Ascending aorta (tissue), 2 donors: Measurements from ENCODE around the gene TRMT13. TPM values are rescaled to one million over a fixed set of nuclear protein-coding genes. Genes with fewer than 3 reads are reported as not detected.

Experiments used
- DNase-seq, 2 donors: peaks; one replicate each; pipeline ENCODE4 v3.0.0-alpha.2; 2019; ENCODE audit warnings: low spot score in 2 of 2
- H3K27ac ChIP-seq, 2 donors: fragments of 200-600 bp; sonication (generic); one replicate each; pipeline ENCODE4 v1.5.1; 2016 to 2017; ENCODE audit warnings: mild to moderate bottlenecking in 1 of 2
- H3K27me3 ChIP-seq: fragments of 200-600 bp; sonication (generic); one replicate; pipeline ENCODE4 v1.5.1; 2017
- H3K36me3 ChIP-seq, 2 donors: fragments of 200-600 bp; sonication (generic); one replicate each; pipeline ENCODE4 v1.5.1; 2016
- H3K4me1 ChIP-seq, 2 donors: fragments of 200-600 bp; sonication (generic); one replicate each; pipeline ENCODE4 v1.5.1; 2016 to 2017; ENCODE audit warnings: mild to moderate bottlenecking in 1 of 2
- H3K4me3 ChIP-seq, 2 donors: fragments of 200-600 bp; sonication (generic); one replicate each; pipeline ENCODE4 v1.5.1; 2016 to 2017; ENCODE audit warnings: mild to moderate bottlenecking in 1 of 2
- H3K9me3 ChIP-seq, 2 donors: fragments of 200-600 bp; sonication (generic); one replicate each; pipeline ENCODE4 v1.5.1; 2016
- CTCF ChIP-seq, 3 experiments: fragments of 200-600 bp in 2 of 3; fragments of 450-650 bp in 1 of 3; sonication (generic) in 2 of 3; IDR thresholded peaks; one replicate each; pipeline ENCODE4 v1.5.1; 2016 to 2019; ENCODE audit warnings: antibody characterized with exemption in 3 of 3, mild to moderate bottlenecking in 1 of 3, moderate library complexity in 1 of 3
- intact Hi-C: fragments of 100-400 bp; cut with DNase I; formaldehyde crosslinking; loops from one replicate; pipeline ENCODE4 v1.15.1; 2023
- total RNA-seq: library from RNA; depleted of rRNA; stranded (reverse); fragments of >200 nt; gene quantifications from one replicate; pipeline ENCODE4 v1.1.0, GENCODE V29; 2016

The TRMT13 gene
- total RNA-seq, 1 donor from 2014 or later = 11.4 TPM

- DNase-seq = no peak
- Histone ChIP-seq H3K27me3 (no peaks in the 10 kb centered on the region), H3K9me3 (no peaks in the 10 kb centered on the region), H3K4me3 (no peak overlapping the region), H3K36me3 (peaks cover 14 to 21% of the 10 kb centered on the region in 2 donors), H3K4me1 (no peaks in the 10 kb centered on the region), H3K27ac (no peak overlapping the region)
- intact Hi-C loops = loop anchor here (10.0 kb wide), 1 partner anchor 1543 kb away; no protein-coding TSS in a partner anchor
- TF ChIP-seq CTCF (IDR thresholded peaks at IDR 0.05) = no peak
Measured at GRCh38 chr1:100101564-100101963, 31.4 kb upstream of the TRMT13 start.

- intact Hi-C loops = loop anchor here (10.0 kb wide), 1 partner anchor 1537 kb away; no protein-coding TSS in a partner anchor
- no peaks in the 10 kb centered on the region for H3K9me3 ChIP-seq
- no peaks in the 10 kb centered on the region for H3K27me3 ChIP-seq
- H3K36me3 ChIP-seq = peaks cover 15 to 27% of the 10 kb centered on the region in 2 donors
- no peak overlapping the region for H3K4me3 ChIP-seq
- no peak for TF ChIP-seq CTCF (IDR thresholded peaks at IDR 0.05)
- DNase-seq = no peak
- no peaks in the 10 kb centered on the region for H3K4me1 ChIP-seq
- H3K27ac ChIP-seq = no peak overlapping the region
Measured at GRCh38 chr1:100107696-100108095, 25.3 kb upstream of the TRMT13 start.

- Histone ChIP-seq H3K27ac (no peak overlapping the region), H3K27me3 (no peaks in the 10 kb centered on the region), H3K4me1 (no peaks in the 10 kb centered on the region), H3K4me3 (no peak overlapping the region), H3K9me3 (no peaks in the 10 kb centered on the region), H3K36me3 (peaks cover 14 to 19% of the 10 kb centered on the region in 2 donors)
- no peak for DNase-seq
- TF ChIP-seq CTCF (IDR thresholded peaks at IDR 0.05) = no peak
- intact Hi-C loops = loop anchor here (10.0 kb wide), 1 partner anchor 1535 kb away; no protein-coding TSS in a partner anchor
Measured at GRCh38 chr1:100109554-100110066, 23.4 kb upstream of the TRMT13 start.

DNA sequence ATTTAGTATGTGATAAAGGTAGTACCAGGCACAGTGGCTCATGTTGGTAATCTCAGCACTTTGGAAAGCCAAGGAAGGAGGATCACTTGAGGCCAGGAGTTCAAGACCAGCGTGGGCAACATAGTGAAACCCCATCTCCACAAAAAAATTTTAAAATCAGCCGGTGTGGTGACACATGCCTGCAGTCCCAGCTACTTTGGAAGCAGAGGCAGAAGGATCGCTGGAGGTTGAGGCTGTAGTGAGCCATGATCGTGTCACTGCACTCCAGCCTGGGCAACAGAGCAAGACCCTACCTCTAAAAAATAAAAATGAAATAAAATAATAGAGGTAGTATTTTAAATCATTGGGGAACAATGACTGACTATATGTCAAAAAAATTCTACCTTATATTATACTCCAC is 17.4 kb upstream of the TRMT13 start:
- Histone ChIP-seq H3K4me1 (no peaks in the 10 kb centered on the region), H3K4me3 (no peak overlapping the region), H3K36me3 (peaks cover 6 to 8% of the 10 kb centered on the region in 2 donors), H3K27me3 (no peaks in the 10 kb centered on the region), H3K9me3 (no peaks in the 10 kb centered on the region), H3K27ac (no peak overlapping the region)
- no peak for TF ChIP-seq CTCF (IDR thresholded peaks at IDR 0.05)
- DNase-seq = no peak
- intact Hi-C loops = no loop called here

DNA sequence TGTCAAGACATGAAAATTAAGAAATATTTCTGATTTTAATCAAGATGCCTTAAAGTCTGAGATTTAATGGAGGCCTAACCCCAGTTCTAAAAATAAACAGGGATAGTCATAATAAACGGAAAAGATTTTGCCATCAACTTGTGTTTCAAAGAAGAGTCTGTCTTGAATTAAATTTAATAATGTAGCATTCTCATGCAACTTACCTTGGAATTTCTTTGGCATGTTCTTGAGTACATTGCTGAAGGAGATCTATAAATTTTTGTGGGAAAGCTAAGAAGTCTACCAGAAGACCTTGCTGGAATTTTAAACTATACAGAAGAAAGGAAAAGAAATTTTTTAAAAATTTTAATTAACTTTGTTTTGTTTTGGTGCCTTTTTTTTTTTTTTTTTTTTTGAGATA is 10.8 kb upstream of the TRMT13 start:
- no peak overlapping the region for H3K27ac ChIP-seq
- intact Hi-C loops = no loop called here
- H3K36me3 ChIP-seq = peaks cover 6 to 8% of the 10 kb centered on the region in 2 donors
- DNase-seq = no peak
- TF ChIP-seq CTCF (IDR thresholded peaks at IDR 0.05) = no peak
- H3K4me1 ChIP-seq = no peaks in the 10 kb centered on the region
- no peak overlapping the region for H3K4me3 ChIP-seq
- H3K9me3 ChIP-seq = no peaks in the 10 kb centered on the region
- no peaks in the 10 kb centered on the region for H3K27me3 ChIP-seq

GRCh38 chr1:100127226-100127625 is 5.7 kb upstream of the TRMT13 start:
- H3K4me1 ChIP-seq = no peaks in the 10 kb centered on the region
- H3K36me3 ChIP-seq = no peaks in the 10 kb centered on the region
- TF ChIP-seq CTCF (IDR thresholded peaks at IDR 0.05) = no peak
- H3K27me3 ChIP-seq = no peaks in the 10 kb centered on the region
- intact Hi-C loops = no loop called here
- DNase-seq = no peak
- no peak overlapping the region for H3K27ac ChIP-seq
- H3K4me3 ChIP-seq = no peak overlapping the region
- H3K9me3 ChIP-seq = no peaks in the 10 kb centered on the region
